Diencephalon (tissue), 1 donor: ENCODE measurements around the gene ENDOD1. TPM values are rescaled to one million over a fixed set of nuclear protein-coding genes. Genes with fewer than 3 reads are reported as not detected.

Source experiments
- total RNA-seq: library from RNA; depleted of rRNA; stranded (reverse); fragments of >200 nt; gene quantifications from one replicate; pipeline ENCODE4 v1.2.3, GENCODE V29; 2014

Gene ENDOD1, protein sequence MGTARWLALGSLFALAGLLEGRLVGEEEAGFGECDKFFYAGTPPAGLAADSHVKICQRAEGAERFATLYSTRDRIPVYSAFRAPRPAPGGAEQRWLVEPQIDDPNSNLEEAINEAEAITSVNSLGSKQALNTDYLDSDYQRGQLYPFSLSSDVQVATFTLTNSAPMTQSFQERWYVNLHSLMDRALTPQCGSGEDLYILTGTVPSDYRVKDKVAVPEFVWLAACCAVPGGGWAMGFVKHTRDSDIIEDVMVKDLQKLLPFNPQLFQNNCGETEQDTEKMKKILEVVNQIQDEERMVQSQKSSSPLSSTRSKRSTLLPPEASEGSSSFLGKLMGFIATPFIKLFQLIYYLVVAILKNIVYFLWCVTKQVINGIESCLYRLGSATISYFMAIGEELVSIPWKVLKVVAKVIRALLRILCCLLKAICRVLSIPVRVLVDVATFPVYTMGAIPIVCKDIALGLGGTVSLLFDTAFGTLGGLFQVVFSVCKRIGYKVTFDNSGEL
- total RNA-seq, result 42.4 TPM

DNA sequence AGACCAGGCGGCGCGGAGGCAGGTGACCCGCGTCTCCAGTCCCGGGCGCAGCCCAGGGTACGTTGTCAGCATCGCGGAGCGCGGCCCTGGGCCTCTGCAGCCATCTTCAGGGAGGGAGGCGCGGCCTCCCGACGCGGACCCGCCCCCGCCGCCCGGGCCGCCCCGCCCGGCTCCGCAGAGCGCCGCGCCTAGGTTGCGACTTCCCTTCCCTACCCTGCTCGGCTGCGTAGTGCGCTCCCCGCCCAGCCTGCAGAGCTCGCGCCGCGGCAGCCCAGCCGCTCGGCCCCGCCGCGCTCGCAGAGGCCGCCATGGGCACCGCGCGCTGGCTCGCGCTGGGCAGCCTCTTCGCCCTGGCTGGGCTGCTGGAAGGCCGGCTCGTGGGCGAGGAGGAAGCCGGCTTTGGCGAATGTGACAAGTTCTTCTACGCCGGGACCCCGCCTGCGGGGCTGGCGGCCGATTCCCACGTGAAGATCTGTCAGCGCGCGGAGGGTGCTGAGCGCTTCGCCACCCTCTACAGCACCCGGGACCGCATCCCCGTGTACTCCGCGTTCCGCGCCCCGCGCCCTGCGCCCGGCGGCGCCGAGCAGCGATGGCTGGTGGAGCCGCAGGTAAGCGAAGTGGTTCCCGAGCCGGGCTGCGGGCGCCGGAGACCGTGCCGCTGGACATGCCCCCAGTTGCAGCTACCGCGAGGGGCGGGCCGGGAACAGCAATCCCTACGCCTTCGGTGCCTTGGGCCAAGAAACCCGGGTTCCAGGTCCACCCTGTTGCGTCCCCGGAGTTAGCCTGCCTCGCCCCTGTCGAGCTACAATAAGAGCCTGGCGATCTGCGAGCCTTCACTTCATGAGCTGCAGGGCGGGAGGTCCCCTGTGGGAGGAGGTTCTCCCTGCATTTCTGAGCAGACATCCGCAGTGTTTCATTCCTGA, at the start of gene ENDOD1:
ENDOD1 (plus strand) TSS at position 227 of the 923 bp plus-strand sequence; CDS start at position 309, 82 bp downstream.

DNA sequence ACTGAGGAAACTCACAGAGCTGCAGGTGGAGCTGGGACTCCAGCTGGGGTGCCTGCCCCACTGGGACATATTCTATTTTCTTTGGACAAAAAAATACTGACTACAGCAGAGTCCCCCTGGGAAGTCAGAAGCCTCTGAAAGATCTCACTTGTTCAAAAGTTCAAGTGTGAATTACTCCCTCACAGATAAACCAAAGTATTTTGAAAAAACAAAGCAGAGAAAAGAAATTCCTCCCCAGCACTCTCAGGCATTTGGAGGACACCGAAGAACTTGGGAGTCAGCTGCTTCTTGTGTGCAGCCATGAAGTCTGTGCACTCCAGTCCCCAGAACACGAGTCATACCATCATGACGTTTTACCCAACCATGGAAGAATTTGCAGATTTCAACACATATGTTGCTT, 40.5 kb upstream of the ENDOD1 start, which contains the start of gene KDM4F:
KDM4F (plus strand) TSS at position 301 of the 400 bp plus-strand sequence.

DNA sequence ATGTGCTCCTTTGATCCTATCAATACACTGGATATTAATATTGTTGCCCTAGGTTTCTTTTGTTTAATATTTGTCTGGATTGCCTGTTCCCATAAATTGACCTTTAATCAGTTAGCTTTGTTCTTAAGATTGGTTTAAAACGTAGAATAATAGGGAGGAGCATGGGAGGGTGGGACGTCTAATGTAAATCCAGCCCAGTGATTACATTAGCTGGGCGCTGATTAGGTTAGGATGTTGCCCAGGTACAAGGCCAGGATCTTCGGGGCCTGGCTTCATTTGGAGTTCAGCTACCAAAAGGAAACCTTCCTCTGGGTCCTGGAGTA, 23.0 kb upstream of the ENDOD1 start, which contains the start of gene SRSF8:
SRSF8 (plus strand) TSS at position 204 of the 323 bp plus-strand sequence. CDS start 308 bp downstream, outside the sequence.

Other genes with a start within 250 kb of the ENDOD1 start
- gene CWC15, start 116.3 kb upstream of the ENDOD1 start, total RNA-seq, result 56.3 TPM
- gene KDM4D, start 116.1 kb upstream of the ENDOD1 start, total RNA-seq, result 2.5 TPM
- not detected for gene KDM4E, start 64.6 kb upstream of the ENDOD1 start, total RNA-seq
- gene KDM4F, start 40.4 kb upstream of the ENDOD1 start, total RNA-seq, result not detected
- gene SRSF8, start 22.9 kb upstream of the ENDOD1 start, total RNA-seq, result 40.4 TPM
- gene SESN3, start 141.4 kb downstream of the ENDOD1 start, total RNA-seq, result 140 TPM